Measurements from ENCODE around the gene CALHM3.

- TF ChIP-seq CTCF (IDR thresholded peaks at IDR 0.05; ENCODE audit: poor library complexity), result no peak
- TF ChIP-seq EZH2 (IDR thresholded peaks at IDR 0.05; ENCODE audit: borderline replicate concordance), result no peak
- no peak for TF ChIP-seq EZH2phosphoT487 (IDR thresholded peaks at IDR 0.05; ENCODE audit: low read depth, severe bottlenecking, unreplicated experiment)
These were observed 21.0 kb downstream of the CALHM3 start for GRCh38 chr10:103457896-103458583.

Measured in hepatocyte (in vitro differentiated cells).